HEK293 (cell line): ENCODE measurements around the gene ENO2.

Experiments
- HOXA7 ChIP-seq: sonication (generic); formaldehyde crosslinking; IDR thresholded peaks from 2 replicates; pipeline ENCODE4 v1.8.1; 2022; ENCODE audit warnings: missing genetic modification reagents, borderline replicate concordance
- KLF8 ChIP-seq: fragments of 450-650 bp; formaldehyde crosslinking; IDR thresholded peaks from 2 replicates; pipeline ENCODE4 v1.5.1; 2016; ENCODE audit warnings: missing biosample characterization, missing genetic modification characterization
- KLF9 ChIP-seq: fragments of 450-650 bp; formaldehyde crosslinking; IDR thresholded peaks from 2 replicates; pipeline ENCODE4 v1.5.1; 2016; ENCODE audit warnings: missing biosample characterization, missing genetic modification characterization, low read depth
- OSR2 ChIP-seq: fragments of 450-650 bp; formaldehyde crosslinking; IDR thresholded peaks from 2 replicates; pipeline ENCODE4 v1.5.1; 2016; ENCODE audit warnings: missing biosample characterization, missing genetic modification characterization
- PBX3 ChIP-seq: sonication (generic); formaldehyde crosslinking; IDR thresholded peaks from 2 replicates; pipeline ENCODE4 v1.8.1; 2022; ENCODE audit warnings: mild to moderate bottlenecking, moderate library complexity, missing genetic modification reagents
- PRDM1 ChIP-seq: fragments of 450-650 bp; formaldehyde crosslinking; IDR thresholded peaks from 2 replicates; pipeline ENCODE4; 2016; ENCODE audit warnings: missing biosample characterization, missing genetic modification characterization
- PRDM4 ChIP-seq: fragments of 450-650 bp; formaldehyde crosslinking; IDR thresholded peaks from 2 replicates; pipeline ENCODE4 v1.5.1; 2017; ENCODE audit warnings: missing biosample characterization, missing genetic modification characterization
- REPIN1 ChIP-seq: fragments of 450-650 bp; formaldehyde crosslinking; IDR thresholded peaks from 2 replicates; pipeline ENCODE4 v1.5.1; 2017; ENCODE audit warnings: missing biosample characterization, missing genetic modification characterization, low read depth
- SALL2 ChIP-seq: fragments of 450-650 bp; formaldehyde crosslinking; IDR thresholded peaks from 2 replicates; pipeline ENCODE4 v1.5.0; 2017; ENCODE audit warnings: missing biosample characterization, mild to moderate bottlenecking, missing genetic modification characterization, borderline replicate concordance
- SP2 ChIP-seq: fragments of 450-650 bp; formaldehyde crosslinking; IDR thresholded peaks from 2 replicates; pipeline ENCODE4 v1.5.1; 2016; ENCODE audit warnings: missing biosample characterization, missing genetic modification characterization
- SP3 ChIP-seq: fragments of 450-650 bp; formaldehyde crosslinking; IDR thresholded peaks from 2 replicates; pipeline ENCODE4 v1.5.1; 2016; ENCODE audit warnings: missing biosample characterization, missing genetic modification characterization
- WT1 ChIP-seq: fragments of 450-650 bp; formaldehyde crosslinking; IDR thresholded peaks from 2 replicates; pipeline ENCODE4 v1.5.1; 2016; ENCODE audit warnings: missing biosample characterization, missing genetic modification characterization
- ZBTB20 ChIP-seq: fragments of 450-650 bp; formaldehyde crosslinking; IDR thresholded peaks from 2 replicates; pipeline ENCODE4 v1.5.1; 2016; ENCODE audit warnings: missing biosample characterization, missing genetic modification characterization
- ZBTB48 ChIP-seq: fragments of 450-650 bp; formaldehyde crosslinking; IDR thresholded peaks from 2 replicates; pipeline ENCODE4 v1.5.1; 2016; ENCODE audit warnings: missing biosample characterization, missing genetic modification characterization
- ZEB2 ChIP-seq: fragments of 450-650 bp; formaldehyde crosslinking; IDR thresholded peaks from 2 replicates; pipeline ENCODE4 v1.5.1; 2016; ENCODE audit warnings: missing biosample characterization, missing genetic modification characterization
- ZFP37 ChIP-seq: fragments of 450-650 bp; formaldehyde crosslinking; IDR thresholded peaks from 2 replicates; pipeline ENCODE4 v1.5.1; 2016; ENCODE audit warnings: missing biosample characterization, missing genetic modification characterization
- ZNF211 ChIP-seq: fragments of 450-650 bp; formaldehyde crosslinking; IDR thresholded peaks from 2 replicates; pipeline ENCODE4 v1.5.1; 2016; ENCODE audit warnings: low read depth, missing biosample characterization, missing genetic modification characterization
- ZNF221 ChIP-seq: fragments of 450-650 bp; formaldehyde crosslinking; IDR thresholded peaks from 2 replicates; pipeline ENCODE4 v1.5.1; 2017; ENCODE audit warnings: missing biosample characterization, missing genetic modification characterization, borderline replicate concordance
- ZNF24 ChIP-seq: fragments of 450-650 bp; formaldehyde crosslinking; IDR thresholded peaks from 2 replicates; pipeline ENCODE4 v1.5.1; 2016; ENCODE audit warnings: missing biosample characterization, missing genetic modification characterization
- ZNF274 ChIP-seq, 2 experiments: fragments of 200-500 bp in 1 of 2; fragments of 450-650 bp in 1 of 2; sonication (Bioruptor generic) in 1 of 2; formaldehyde crosslinking in 1 of 2; IDR thresholded peaks; 2 replicates each; pipeline versions ENCODE4 v1.5.1 to v1.6.1; 2014 to 2016; ENCODE audit warnings: borderline replicate concordance in 1 of 2, inconsistent platforms in 1 of 2, low read length in 1 of 2, missing biosample characterization in 1 of 2, missing genetic modification characterization in 1 of 2
- ZNF354C ChIP-seq: fragments of 450-650 bp; formaldehyde crosslinking; IDR thresholded peaks from 2 replicates; pipeline ENCODE4 v1.5.1; 2016; ENCODE audit warnings: missing biosample characterization, missing genetic modification characterization, low read depth, borderline replicate concordance
- ZNF416 ChIP-seq: fragments of 450-650 bp; formaldehyde crosslinking; IDR thresholded peaks from 2 replicates; pipeline ENCODE4 v1.5.1; 2016; ENCODE audit warnings: missing biosample characterization, missing genetic modification characterization
- ZNF433 ChIP-seq: fragments of 450-650 bp; formaldehyde crosslinking; IDR thresholded peaks from 2 replicates; pipeline ENCODE4 v1.5.1; 2016; ENCODE audit warnings: missing biosample characterization, missing genetic modification characterization, low read depth
- ZNF501 ChIP-seq: fragments of 450-650 bp; formaldehyde crosslinking; IDR thresholded peaks from 2 replicates; pipeline ENCODE4 v1.5.1; 2016; ENCODE audit warnings: missing biosample characterization, missing genetic modification characterization
- ZNF521 ChIP-seq: fragments of 450-650 bp; formaldehyde crosslinking; IDR thresholded peaks from 2 replicates; pipeline ENCODE4 v1.5.1; 2017; ENCODE audit warnings: missing biosample characterization, mild to moderate bottlenecking, missing genetic modification characterization
- ZNF621 ChIP-seq: fragments of 450-650 bp; formaldehyde crosslinking; IDR thresholded peaks from 2 replicates; pipeline ENCODE4 v1.5.1; 2017; ENCODE audit warnings: missing biosample characterization, missing genetic modification characterization
- ZNF658 ChIP-seq: fragments of 450-650 bp; formaldehyde crosslinking; IDR thresholded peaks from 2 replicates; pipeline ENCODE4; 2016; ENCODE audit warnings: missing biosample characterization, missing genetic modification characterization
- ZNF791 ChIP-seq: fragments of 450-650 bp; formaldehyde crosslinking; IDR thresholded peaks from 2 replicates; pipeline ENCODE4 v1.5.1; 2016; ENCODE audit warnings: missing biosample characterization, missing genetic modification characterization
- ZNF792 ChIP-seq: fragments of 450-650 bp; formaldehyde crosslinking; IDR thresholded peaks from 2 replicates; pipeline ENCODE4 v1.5.1; 2016; ENCODE audit warnings: missing biosample characterization, missing genetic modification characterization
- TF ChIP-seq, protein P1 (sequence below): fragments of 450-650 bp; formaldehyde crosslinking; IDR thresholded peaks from 2 replicates; pipeline ENCODE4 v1.5.1; 2016; ENCODE audit warnings: missing biosample characterization, missing genetic modification characterization
- TF ChIP-seq, protein P2 (sequence below): fragments of 450-650 bp; formaldehyde crosslinking; IDR thresholded peaks from 2 replicates; pipeline ENCODE4 v1.5.1; 2016; ENCODE audit warnings: missing biosample characterization, missing genetic modification characterization
- TF ChIP-seq, protein P3 (sequence below): fragments of 450-650 bp; formaldehyde crosslinking; IDR thresholded peaks from 2 replicates; pipeline ENCODE4 v1.5.1; 2016; ENCODE audit warnings: missing biosample characterization, missing genetic modification characterization

Gene ENO2

GRCh38 chr12:6965026-6965661 lies 50.8 kb downstream of the ENO2 start (continued):
- TF ChIP-seq ZNF274 (IDR thresholded peaks at IDR 0.05; ENCODE audit: low read length) (no peak), ZNF274 (tag by site-specific recombination; IDR thresholded peaks at IDR 0.05; ENCODE audit: borderline replicate concordance) (no peak), ZNF501 (tag by site-specific recombination) (0 out of 2 replicates have a peak, but pooled peaks have one; percentile 72), PRDM4 (tag by site-specific recombination) (0 out of 2 replicates have a peak, but pooled peaks have one; percentile 18), ZNF658 (no peak), ZNF791 (tag by site-specific recombination) (no peak), WT1 (tag by site-specific recombination) (peak; percentile 81), ZNF24 (tag by site-specific recombination) (peak; percentile 66; the same call in 1 of the 2 replicates), ZNF221 (tag by site-specific recombination) (no peak), ZNF792 (tag by site-specific recombination) (no peak), ZFP37 (peak; percentile 68; the same call in 1 of the 2 replicates), SALL2 (tag by site-specific recombination) (no peak), KLF8 (tag by site-specific recombination) (peak; percentile 58; the same call in 1 of the 2 replicates), HOXA7 (CRISPR knock-in tag) (no peak), ZEB2 (tag by site-specific recombination) (0 out of 2 replicates have a peak, but pooled peaks have one; percentile 19), SP3 (tag by site-specific recombination) (peak; percentile 25; the same call in 1 of the 2 replicates), ZNF416 (tag by site-specific recombination) (no peak), ZBTB20 (tag by site-specific recombination) (peak; percentile 77), ZBTB48 (tag by site-specific recombination) (peak; percentile 33; the same call in 1 of the 2 replicates), ZNF521 (no peak), PRDM1 (no peak), PBX3 (CRISPR knock-in tag) (no peak), ZNF211 (no peak), ZNF433 (tag by site-specific recombination) (no peak), ZNF354C (tag by site-specific recombination) (no peak), REPIN1 (no peak), OSR2 (tag by site-specific recombination) (no peak), ZNF621 (tag by site-specific recombination) (no peak), KLF9 (tag by site-specific recombination) (no peak), SP2 (tag by site-specific recombination) (peak; percentile 24)
- TF ChIP-seq, protein P1, sequence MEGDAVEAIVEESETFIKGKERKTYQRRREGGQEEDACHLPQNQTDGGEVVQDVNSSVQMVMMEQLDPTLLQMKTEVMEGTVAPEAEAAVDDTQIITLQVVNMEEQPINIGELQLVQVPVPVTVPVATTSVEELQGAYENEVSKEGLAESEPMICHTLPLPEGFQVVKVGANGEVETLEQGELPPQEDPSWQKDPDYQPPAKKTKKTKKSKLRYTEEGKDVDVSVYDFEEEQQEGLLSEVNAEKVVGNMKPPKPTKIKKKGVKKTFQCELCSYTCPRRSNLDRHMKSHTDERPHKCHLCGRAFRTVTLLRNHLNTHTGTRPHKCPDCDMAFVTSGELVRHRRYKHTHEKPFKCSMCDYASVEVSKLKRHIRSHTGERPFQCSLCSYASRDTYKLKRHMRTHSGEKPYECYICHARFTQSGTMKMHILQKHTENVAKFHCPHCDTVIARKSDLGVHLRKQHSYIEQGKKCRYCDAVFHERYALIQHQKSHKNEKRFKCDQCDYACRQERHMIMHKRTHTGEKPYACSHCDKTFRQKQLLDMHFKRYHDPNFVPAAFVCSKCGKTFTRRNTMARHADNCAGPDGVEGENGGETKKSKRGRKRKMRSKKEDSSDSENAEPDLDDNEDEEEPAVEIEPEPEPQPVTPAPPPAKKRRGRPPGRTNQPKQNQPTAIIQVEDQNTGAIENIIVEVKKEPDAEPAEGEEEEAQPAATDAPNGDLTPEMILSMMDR (tag by site-specific recombination) = peak; percentile 93
- TF ChIP-seq, protein P2, sequence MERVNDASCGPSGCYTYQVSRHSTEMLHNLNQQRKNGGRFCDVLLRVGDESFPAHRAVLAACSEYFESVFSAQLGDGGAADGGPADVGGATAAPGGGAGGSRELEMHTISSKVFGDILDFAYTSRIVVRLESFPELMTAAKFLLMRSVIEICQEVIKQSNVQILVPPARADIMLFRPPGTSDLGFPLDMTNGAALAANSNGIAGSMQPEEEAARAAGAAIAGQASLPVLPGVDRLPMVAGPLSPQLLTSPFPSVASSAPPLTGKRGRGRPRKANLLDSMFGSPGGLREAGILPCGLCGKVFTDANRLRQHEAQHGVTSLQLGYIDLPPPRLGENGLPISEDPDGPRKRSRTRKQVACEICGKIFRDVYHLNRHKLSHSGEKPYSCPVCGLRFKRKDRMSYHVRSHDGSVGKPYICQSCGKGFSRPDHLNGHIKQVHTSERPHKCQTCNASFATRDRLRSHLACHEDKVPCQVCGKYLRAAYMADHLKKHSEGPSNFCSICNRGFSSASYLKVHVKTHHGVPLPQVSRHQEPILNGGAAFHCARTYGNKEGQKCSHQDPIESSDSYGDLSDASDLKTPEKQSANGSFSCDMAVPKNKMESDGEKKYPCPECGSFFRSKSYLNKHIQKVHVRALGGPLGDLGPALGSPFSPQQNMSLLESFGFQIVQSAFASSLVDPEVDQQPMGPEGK (tag by site-specific recombination) = peak; percentile 54
- TF ChIP-seq, protein P3, sequence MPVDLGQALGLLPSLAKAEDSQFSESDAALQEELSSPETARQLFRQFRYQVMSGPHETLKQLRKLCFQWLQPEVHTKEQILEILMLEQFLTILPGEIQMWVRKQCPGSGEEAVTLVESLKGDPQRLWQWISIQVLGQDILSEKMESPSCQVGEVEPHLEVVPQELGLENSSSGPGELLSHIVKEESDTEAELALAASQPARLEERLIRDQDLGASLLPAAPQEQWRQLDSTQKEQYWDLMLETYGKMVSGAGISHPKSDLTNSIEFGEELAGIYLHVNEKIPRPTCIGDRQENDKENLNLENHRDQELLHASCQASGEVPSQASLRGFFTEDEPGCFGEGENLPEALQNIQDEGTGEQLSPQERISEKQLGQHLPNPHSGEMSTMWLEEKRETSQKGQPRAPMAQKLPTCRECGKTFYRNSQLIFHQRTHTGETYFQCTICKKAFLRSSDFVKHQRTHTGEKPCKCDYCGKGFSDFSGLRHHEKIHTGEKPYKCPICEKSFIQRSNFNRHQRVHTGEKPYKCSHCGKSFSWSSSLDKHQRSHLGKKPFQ = peak; percentile 42; the same call in 1 of the 2 replicates
